Spleen (tissue), 7 donors: ENCODE results near the gene LMO3.

Experiments used
- POLR2A ChIP-seq, 3 donors: fragments of 450-650 bp; IDR thresholded peaks; one replicate each; pipeline ENCODE4 v1.5.1; 2017; ENCODE audit warnings: antibody characterized with exemption in 3 of 3, mild to moderate bottlenecking in 1 of 3
- POLR2AphosphoS5 ChIP-seq, 3 donors: sonication (generic); formaldehyde crosslinking; IDR thresholded peaks; one replicate each; pipeline ENCODE4 v1.5.1; 2017; ENCODE audit warnings: antibody characterized with exemption in 3 of 3
- TF ChIP-seq, protein P1 (sequence below), 11 experiments: fragments of 200-600 bp in 7 of 11; fragments of 450-650 bp in 4 of 11; sonication (generic) in 4 of 11; IDR thresholded peaks in 8 of 11; conservative IDR thresholded peaks in 3 of 11; 1 replicate in 7 of 11; 2 replicates in 4 of 11; pipeline versions ENCODE4 v1.4.0 to v1.8.0; 2016 to 2021; ENCODE audit warnings: antibody characterized with exemption in 11 of 11, inconsistent platforms in 4 of 11, mild to moderate bottlenecking in 1 of 11
- donor health status: DM: no; HTN: no; CAD: no; lungs with moderate emphysema.
- donor health status: DM: no; HTN: no; CAD: no.
- donor health status: DM: no; HTN: no; CAD: no.

DNA sequence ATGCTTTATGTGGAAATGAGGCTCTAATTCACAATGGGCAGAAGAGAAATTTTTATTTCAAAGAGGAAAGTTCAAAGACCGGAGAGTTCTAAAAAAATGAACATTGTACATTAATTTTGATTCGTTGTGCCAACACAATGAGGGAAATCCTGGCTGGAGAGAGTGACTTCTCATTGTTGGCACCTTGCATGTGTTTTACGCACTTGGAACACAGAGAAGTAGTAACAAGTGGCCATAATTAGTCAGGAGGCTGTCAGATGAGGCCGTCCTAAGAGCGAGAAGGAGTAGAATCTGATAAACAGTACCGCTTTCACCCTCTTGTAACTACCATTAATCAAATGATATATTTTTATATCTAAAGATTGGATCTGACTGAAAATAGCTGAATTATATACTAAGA is 6.9 kb downstream of the LMO3 start:
- TF ChIP-seq, protein P1, sequence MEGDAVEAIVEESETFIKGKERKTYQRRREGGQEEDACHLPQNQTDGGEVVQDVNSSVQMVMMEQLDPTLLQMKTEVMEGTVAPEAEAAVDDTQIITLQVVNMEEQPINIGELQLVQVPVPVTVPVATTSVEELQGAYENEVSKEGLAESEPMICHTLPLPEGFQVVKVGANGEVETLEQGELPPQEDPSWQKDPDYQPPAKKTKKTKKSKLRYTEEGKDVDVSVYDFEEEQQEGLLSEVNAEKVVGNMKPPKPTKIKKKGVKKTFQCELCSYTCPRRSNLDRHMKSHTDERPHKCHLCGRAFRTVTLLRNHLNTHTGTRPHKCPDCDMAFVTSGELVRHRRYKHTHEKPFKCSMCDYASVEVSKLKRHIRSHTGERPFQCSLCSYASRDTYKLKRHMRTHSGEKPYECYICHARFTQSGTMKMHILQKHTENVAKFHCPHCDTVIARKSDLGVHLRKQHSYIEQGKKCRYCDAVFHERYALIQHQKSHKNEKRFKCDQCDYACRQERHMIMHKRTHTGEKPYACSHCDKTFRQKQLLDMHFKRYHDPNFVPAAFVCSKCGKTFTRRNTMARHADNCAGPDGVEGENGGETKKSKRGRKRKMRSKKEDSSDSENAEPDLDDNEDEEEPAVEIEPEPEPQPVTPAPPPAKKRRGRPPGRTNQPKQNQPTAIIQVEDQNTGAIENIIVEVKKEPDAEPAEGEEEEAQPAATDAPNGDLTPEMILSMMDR (IDR thresholded peaks at IDR 0.05 in 8 of 11, conservative IDR thresholded peaks at IDR 0.05 in 3 of 11), result no peak
- TF ChIP-seq POLR2AphosphoS5 (IDR thresholded peaks at IDR 0.05) (no peak), POLR2A (IDR thresholded peaks at IDR 0.05) (no peak)
